ENCODE results near the gene IGLL5. TPM values are rescaled to one million over a fixed set of nuclear protein-coding genes. Genes with fewer than 3 reads are reported as not detected.

Gene IGLL5
- total and polyA plus RNA-seq, 7 donors, result 0.06 to 0.50 (median 0.45) TPM; not detected in 4

DNA sequence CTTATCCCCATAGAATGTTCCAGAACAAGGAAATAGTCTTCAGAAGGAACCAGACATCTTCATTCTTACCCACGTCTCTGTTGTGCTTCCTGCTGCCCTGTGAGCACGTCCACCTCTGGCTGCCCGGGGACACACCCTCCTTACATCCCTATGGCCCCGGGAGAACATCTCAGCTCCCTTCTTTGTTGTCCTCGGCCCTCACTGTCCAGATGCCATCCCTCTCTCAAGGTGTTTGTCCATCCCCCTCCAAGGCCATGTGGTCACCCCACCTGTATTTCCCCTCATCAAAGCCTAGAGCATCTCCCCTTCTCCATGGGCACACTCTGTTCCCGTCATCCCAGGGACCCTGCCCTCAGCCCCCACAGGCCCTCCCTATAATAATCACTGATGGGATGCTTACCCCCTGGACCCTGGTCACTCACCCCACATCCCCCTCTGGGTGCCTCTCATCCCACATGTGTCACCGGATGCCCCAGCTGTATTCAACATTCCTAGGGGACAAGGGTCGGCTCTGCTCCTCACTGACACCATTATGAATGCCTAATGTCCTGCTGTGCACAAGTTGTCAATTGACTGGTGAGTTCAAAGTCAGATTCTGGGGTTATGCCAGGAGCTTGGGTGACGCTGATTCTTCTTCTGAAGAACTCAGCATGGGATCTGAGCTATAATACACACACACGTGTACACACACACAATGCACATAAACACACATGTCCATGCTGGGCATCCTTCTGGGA, 28.8 kb downstream of the IGLL5 start:
- no peak overlapping the region for H3K27ac ChIP-seq
- 82 to 86% (median 85%) methylated on average over 10 of the region's 10 CpGs for WGBS, 3 donors
- intact Hi-C loops (cut with DNase I), result no loop called here
- no peak overlapping the region for H3K4me3 ChIP-seq
- no peak for ATAC-seq
- no peak for DNase-seq
- no peaks in the 10 kb centered on the region for H3K9me3 ChIP-seq
- TF ChIP-seq, protein P1, sequence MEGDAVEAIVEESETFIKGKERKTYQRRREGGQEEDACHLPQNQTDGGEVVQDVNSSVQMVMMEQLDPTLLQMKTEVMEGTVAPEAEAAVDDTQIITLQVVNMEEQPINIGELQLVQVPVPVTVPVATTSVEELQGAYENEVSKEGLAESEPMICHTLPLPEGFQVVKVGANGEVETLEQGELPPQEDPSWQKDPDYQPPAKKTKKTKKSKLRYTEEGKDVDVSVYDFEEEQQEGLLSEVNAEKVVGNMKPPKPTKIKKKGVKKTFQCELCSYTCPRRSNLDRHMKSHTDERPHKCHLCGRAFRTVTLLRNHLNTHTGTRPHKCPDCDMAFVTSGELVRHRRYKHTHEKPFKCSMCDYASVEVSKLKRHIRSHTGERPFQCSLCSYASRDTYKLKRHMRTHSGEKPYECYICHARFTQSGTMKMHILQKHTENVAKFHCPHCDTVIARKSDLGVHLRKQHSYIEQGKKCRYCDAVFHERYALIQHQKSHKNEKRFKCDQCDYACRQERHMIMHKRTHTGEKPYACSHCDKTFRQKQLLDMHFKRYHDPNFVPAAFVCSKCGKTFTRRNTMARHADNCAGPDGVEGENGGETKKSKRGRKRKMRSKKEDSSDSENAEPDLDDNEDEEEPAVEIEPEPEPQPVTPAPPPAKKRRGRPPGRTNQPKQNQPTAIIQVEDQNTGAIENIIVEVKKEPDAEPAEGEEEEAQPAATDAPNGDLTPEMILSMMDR (IDR thresholded peaks at IDR 0.05), result no peak
- peaks cover 0 to 11% (median 4%) of the 10 kb centered on the region in 3 donors for H3K27me3 ChIP-seq (ENCODE audit: insufficient read depth in 3 of 3, low read length in 2 of 3)
- no peaks in the 10 kb centered on the region for H3K36me3 ChIP-seq (ENCODE audit: insufficient read depth in 1 of 2, low read depth in 1 of 2)
- no peaks in the 10 kb centered on the region for H3K4me1 ChIP-seq

DNA sequence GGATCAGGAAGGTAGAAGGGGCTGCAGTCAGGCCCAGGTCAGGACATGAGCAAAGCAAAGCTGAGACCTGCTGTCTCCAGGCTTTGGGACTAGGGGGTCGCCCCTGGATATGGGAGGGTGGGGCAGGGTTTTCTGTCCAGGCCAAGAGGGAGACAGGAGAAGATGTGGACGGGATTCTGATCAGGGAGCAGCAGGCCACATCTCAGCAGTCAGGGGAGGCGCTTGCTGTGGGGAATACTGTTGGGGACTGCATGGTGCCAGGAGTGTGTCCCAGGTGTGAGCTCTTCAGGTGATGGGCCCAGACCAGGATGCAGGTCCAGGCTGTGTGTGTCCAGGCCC, 29.3 kb downstream of the IGLL5 start:
- Histone ChIP-seq H3K27ac (no peak overlapping the region), H3K4me1 (no peaks in the 10 kb centered on the region), H3K4me3 (no peak overlapping the region), H3K27me3 (ENCODE audit: insufficient read depth in 3 of 3, low read length in 2 of 3) (peaks cover 0 to 11% (median 4%) of the 10 kb centered on the region in 3 donors), H3K9me3 (no peaks in the 10 kb centered on the region), H3K36me3 (ENCODE audit: insufficient read depth in 1 of 2, low read depth in 1 of 2) (no peaks in the 10 kb centered on the region)
- TF ChIP-seq, protein P1 (IDR thresholded peaks at IDR 0.05), result no peak
- intact Hi-C loops (cut with DNase I), result no loop called here
- DNase-seq, result no peak
- ATAC-seq, result no peak
- WGBS, 3 donors, result 90 to 94% (median 92%) methylated on average over 3 of the region's 3 CpGs

DNA sequence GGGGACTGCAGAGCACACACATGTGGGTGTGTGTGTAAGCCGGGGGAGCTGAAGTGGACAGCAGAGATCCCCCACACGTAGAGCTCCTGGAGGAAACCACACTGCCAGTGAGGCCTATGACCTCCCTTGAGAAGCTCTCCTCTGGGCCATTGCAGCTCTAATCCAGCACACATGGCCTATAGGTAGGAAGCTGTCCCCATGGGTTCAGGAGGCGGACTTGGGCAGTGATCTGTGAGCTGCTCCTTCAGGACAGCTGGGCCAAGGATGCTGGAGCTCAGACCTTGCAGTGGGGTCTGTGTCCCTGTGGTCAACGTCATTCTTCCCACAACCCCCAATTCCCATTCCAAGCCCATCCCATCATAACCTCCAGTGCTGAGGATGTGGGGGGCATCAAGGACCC, 29.8 kb downstream of the IGLL5 start:
- H3K27me3 ChIP-seq (ENCODE audit: insufficient read depth in 3 of 3, low read length in 2 of 3), result peaks cover 0 to 11% (median 4%) of the 10 kb centered on the region in 3 donors
- no peaks in the 10 kb centered on the region for H3K36me3 ChIP-seq (ENCODE audit: insufficient read depth in 1 of 2, low read depth in 1 of 2)
- intact Hi-C loops (cut with DNase I), result no loop called here
- TF ChIP-seq, protein P1 (IDR thresholded peaks at IDR 0.05), result no peak
- no peaks in the 10 kb centered on the region for H3K4me1 ChIP-seq
- no peaks in the 10 kb centered on the region for H3K9me3 ChIP-seq
- DNase-seq, result no peak
- ATAC-seq, result no peak
- no peak overlapping the region for H3K4me3 ChIP-seq
- H3K27ac ChIP-seq, result no peak overlapping the region
- WGBS, 3 donors, result 79 to 86% (median 82%) methylated on average over 4 of the region's 4 CpGs

DNA sequence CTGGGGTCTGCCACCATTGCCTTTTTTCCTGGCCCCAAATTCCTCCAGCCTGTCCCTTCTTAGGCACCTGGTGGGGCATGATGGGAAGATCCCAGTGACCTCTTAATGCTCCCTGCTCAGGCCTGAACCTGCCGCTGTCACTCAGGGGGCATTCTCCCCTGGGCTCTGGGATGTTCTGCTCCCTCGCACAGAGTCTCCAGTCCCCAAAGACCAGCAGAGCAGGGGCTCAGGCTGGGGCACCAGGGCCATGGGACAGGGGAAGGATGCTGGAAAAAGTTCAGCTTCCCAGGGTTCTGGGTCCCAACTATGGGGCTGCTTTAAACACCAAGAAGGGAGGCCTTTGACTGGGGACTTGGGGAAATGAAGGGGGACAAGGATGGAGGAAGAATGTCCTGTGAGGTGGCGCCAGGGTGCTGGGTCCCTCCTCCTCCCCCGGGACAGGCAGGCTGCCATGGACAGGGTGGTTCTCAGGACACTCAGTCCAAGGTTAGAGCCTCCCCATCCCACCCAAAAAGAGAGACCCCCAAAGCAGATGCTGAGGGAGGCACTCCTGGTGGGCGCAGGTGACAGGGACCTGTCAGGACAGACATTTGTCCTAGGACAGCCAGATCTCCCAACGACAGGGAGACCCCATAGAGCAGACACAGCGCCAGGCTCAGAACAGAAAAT, 30.8 kb downstream of the IGLL5 start:
- no peak overlapping the region for H3K27ac ChIP-seq
- no peak for DNase-seq
- ATAC-seq, result no peak
- TF ChIP-seq, protein P1 (IDR thresholded peaks at IDR 0.05), result no peak
- H3K36me3 ChIP-seq (ENCODE audit: insufficient read depth in 1 of 2, low read depth in 1 of 2), result no peaks in the 10 kb centered on the region
- 74 to 81% (median 81%) methylated on average over 7 of the region's 7 CpGs for WGBS, 3 donors
- no peaks in the 10 kb centered on the region for H3K4me1 ChIP-seq
- intact Hi-C loops (cut with DNase I), result no loop called here
- H3K9me3 ChIP-seq, result no peaks in the 10 kb centered on the region
- H3K27me3 ChIP-seq (ENCODE audit: insufficient read depth in 3 of 3, low read length in 2 of 3), result peaks cover 0 to 11% (median 4%) of the 10 kb centered on the region in 3 donors
- H3K4me3 ChIP-seq, result no peak overlapping the region

All from psoas muscle (tissue), 8 donors.